Endothelial cell (in vitro differentiated cells): ENCODE data around the gene CRELD2. TPM values are rescaled to one million over a fixed set of nuclear protein-coding genes. Genes with fewer than 3 reads are reported as not detected.

Source experiments
- DNase-seq: peaks from one replicate; pipeline ENCODE4 v3.0.0; 2021; ENCODE audit warnings: low spot score
- H3K27ac Mint-ChIP-seq: one replicate; pipeline ENCODE4 v1.8.0; 2021; ENCODE audit warnings: mixed read lengths, inconsistent platforms; ENCODE audit not compliant: unreplicated experiment
- H3K27me3 Mint-ChIP-seq: one replicate; pipeline ENCODE4 v1.8.0; 2021; ENCODE audit warnings: mild to moderate bottlenecking, moderate library complexity, mixed read lengths, inconsistent platforms; ENCODE audit not compliant: unreplicated experiment
- H3K36me3 Mint-ChIP-seq: one replicate; pipeline ENCODE4 v1.8.0; 2021; ENCODE audit warnings: mild to moderate bottlenecking, low read depth, mixed read lengths, inconsistent platforms; ENCODE audit not compliant: unreplicated experiment
- H3K4me1 Mint-ChIP-seq: one replicate; pipeline ENCODE4 v1.8.0; 2021; ENCODE audit warnings: mild to moderate bottlenecking, mixed read lengths, inconsistent platforms; ENCODE audit not compliant: unreplicated experiment
- H3K4me3 Mint-ChIP-seq: one replicate; pipeline ENCODE4 v1.8.0; 2021; ENCODE audit warnings: mild to moderate bottlenecking, mixed read lengths, inconsistent platforms; ENCODE audit not compliant: unreplicated experiment
- H3K9me3 Mint-ChIP-seq: one replicate; pipeline ENCODE4 v1.8.0; 2021; ENCODE audit warnings: mixed read lengths, inconsistent platforms; ENCODE audit not compliant: unreplicated experiment
- long read RNA-seq: library from polyadenylated mRNA; unstranded; transcript quantifications from one replicate; pipeline ENCODE4 v2.0.0, GENCODE V29; 2020; ENCODE audit not compliant: unreplicated experiment
- total RNA-seq: library from RNA; stranded (reverse); fragmentation: NEBNext Ultra II Directional; extraction: Animal tissue kit (Norgen Biotek cat#: 25700); gene quantifications from one replicate; pipeline ENCODE4 v1.2.1, GENCODE V29; 2021; ENCODE audit not compliant: unreplicated experiment
- TF ChIP-seq, protein P1 (sequence below): fragments of 200-600 bp; sonication (generic); IDR thresholded peaks from one replicate; pipeline ENCODE4 v1.5.0; 2021; ENCODE audit warnings: antibody characterized with exemption; ENCODE audit not compliant: unreplicated experiment

The CRELD2 gene, protein sequence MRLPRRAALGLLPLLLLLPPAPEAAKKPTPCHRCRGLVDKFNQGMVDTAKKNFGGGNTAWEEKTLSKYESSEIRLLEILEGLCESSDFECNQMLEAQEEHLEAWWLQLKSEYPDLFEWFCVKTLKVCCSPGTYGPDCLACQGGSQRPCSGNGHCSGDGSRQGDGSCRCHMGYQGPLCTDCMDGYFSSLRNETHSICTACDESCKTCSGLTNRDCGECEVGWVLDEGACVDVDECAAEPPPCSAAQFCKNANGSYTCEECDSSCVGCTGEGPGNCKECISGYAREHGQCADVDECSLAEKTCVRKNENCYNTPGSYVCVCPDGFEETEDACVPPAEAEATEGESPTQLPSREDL
- total RNA-seq = 207 TPM
- long read RNA-seq, transcript CRELD2-203 (11 exons, 1,577 nt) = minor isoform, 9 of 592 reads
- long read RNA-seq, transcript CRELD2-201 (10 exons, 1,357 nt) = major isoform, 491 of 592 reads
- long read RNA-seq, partial matches to known transcripts = 4 of 592 reads
- long read RNA-seq, other reads (novel, unspliced or antisense) = 83 of 592 reads

- Mint-ChIP-seq H3K4me3 (peak within 1 kb of the TSS; percentile 91), H3K36me3 (peaks cover 13% of the 10 kb centered on the region), H3K4me1 (peaks cover 29% of the 10 kb centered on the region), H3K9me3 (no peaks in the 10 kb centered on the region), H3K27me3 (peaks cover 4% of the 10 kb centered on the region), H3K27ac (peak within 1 kb of the TSS; percentile 68)
- peak; percentile 99 for DNase-seq
- TF ChIP-seq, protein P1, sequence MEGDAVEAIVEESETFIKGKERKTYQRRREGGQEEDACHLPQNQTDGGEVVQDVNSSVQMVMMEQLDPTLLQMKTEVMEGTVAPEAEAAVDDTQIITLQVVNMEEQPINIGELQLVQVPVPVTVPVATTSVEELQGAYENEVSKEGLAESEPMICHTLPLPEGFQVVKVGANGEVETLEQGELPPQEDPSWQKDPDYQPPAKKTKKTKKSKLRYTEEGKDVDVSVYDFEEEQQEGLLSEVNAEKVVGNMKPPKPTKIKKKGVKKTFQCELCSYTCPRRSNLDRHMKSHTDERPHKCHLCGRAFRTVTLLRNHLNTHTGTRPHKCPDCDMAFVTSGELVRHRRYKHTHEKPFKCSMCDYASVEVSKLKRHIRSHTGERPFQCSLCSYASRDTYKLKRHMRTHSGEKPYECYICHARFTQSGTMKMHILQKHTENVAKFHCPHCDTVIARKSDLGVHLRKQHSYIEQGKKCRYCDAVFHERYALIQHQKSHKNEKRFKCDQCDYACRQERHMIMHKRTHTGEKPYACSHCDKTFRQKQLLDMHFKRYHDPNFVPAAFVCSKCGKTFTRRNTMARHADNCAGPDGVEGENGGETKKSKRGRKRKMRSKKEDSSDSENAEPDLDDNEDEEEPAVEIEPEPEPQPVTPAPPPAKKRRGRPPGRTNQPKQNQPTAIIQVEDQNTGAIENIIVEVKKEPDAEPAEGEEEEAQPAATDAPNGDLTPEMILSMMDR = no peak
These were observed at the start of gene CRELD2, which contains the start of gene ALG12 for GRCh38 chr22:49917974-49918910. CRELD2 (plus strand) TSS chr22:49918634; CDS start chr22:49918770, 136 bp downstream. ALG12 (minus strand) TSS chr22:49918438; CDS start chr22:49913765, 4,673 bp downstream.

- TF ChIP-seq, protein P1 = no peak
- Mint-ChIP-seq H3K36me3 (peaks cover 37% of the 10 kb centered on the region), H3K27me3 (peaks cover 1% of the 10 kb centered on the region)
These were observed 49.2 kb upstream of the CRELD2 start for GRCh38 chr22:49869086-49869830.

DNA sequence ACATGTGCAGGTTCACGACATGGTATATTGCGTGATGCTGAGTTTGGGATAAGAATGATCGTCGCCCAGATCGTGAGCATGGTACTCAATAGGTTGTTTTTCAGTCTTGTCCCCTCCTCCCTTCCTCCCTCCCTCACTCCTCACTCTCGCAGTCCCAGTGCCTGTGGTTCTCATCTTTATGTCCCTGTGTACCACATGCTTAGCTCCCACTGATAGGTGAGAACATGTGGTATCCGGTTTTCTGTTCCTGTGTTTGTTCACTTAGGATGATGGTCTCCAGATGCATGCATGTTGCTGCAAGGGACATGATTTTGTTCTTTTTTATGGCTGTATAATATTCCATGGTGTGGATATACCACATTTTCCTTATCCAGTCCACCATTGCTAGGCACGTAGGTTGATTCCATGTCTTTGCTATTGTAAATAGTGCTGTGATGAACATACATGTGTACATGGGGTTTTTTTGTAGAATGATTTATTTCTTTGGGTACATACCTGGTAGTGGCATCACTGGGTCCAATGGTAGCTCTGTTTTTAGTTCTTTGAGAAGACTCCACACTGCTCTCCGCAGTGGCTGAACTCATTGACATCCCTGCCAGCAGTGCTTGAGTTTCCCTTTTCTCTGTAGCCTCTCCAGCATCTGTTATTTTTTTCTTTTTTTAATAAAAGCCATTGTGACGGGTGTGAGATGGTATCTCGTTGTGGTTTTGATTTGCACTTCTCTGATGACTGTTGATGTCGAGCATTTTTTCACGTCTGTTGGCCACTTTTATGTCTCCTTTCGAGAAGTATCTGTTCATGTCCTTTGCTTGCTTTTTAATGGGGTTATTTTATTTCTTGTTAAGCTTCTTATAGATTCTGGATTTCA is 48.4 kb upstream of the CRELD2 start:
- H3K4me3 Mint-ChIP-seq = peak overlapping the region; percentile 56
- peaks cover 1% of the 10 kb centered on the region for H3K27me3 Mint-ChIP-seq
- TF ChIP-seq, protein P1 = no peak
- peaks cover 35% of the 10 kb centered on the region for H3K36me3 Mint-ChIP-seq
- H3K4me1 Mint-ChIP-seq = no peaks in the 10 kb centered on the region
- H3K9me3 Mint-ChIP-seq = peaks cover 8% of the 10 kb centered on the region
- no peak for DNase-seq
- no peak overlapping the region for H3K27ac Mint-ChIP-seq

More at GRCh38 chr22:49869086-49869830, 49.2 kb upstream of the CRELD2 start:
- Mint-ChIP-seq H3K4me1 (no peaks in the 10 kb centered on the region), H3K27ac (no peak overlapping the region), H3K9me3 (peaks cover 8% of the 10 kb centered on the region), H3K4me3 (peak overlapping the region; percentile 2)
- DNase-seq = no peak

GRCh38 chr22:49871482-49871881 is 47.0 kb upstream of the CRELD2 start:
- peaks cover 3% of the 10 kb centered on the region for H3K9me3 Mint-ChIP-seq
- TF ChIP-seq, protein P1 = no peak
- H3K27me3 Mint-ChIP-seq = peaks cover 1% of the 10 kb centered on the region
- H3K27ac Mint-ChIP-seq = no peak overlapping the region
- DNase-seq = no peak
- no peak overlapping the region for H3K4me3 Mint-ChIP-seq
- no peaks in the 10 kb centered on the region for H3K4me1 Mint-ChIP-seq
- H3K36me3 Mint-ChIP-seq = peaks cover 25% of the 10 kb centered on the region
